CD4-positive, alpha-beta T cell treated with Interleukin-10 for 1 hour (primary cell): Measurements from ENCODE around the gene ACOT9.
"Not testable (repeated sequence)": the region's sequence is repeated elsewhere in the genome, so short reads cannot be mapped to it uniquely, and the experiment has no call there.

Experiments
- DNase-seq: peaks from one replicate; pipeline ENCODE4 v3.0.0-alpha.2; 2020

ACOT9 gene

GRCh38 chrX:23676486-23676885, 66.6 kb downstream of the ACOT9 start:
- DNase-seq, result not testable (repeated sequence)

GRCh38 chrX:23673108-23673507, 70.0 kb downstream of the ACOT9 start:
- no peak for DNase-seq

GRCh38 chrX:23670528-23670927, 72.5 kb downstream of the ACOT9 start:
- no peak for DNase-seq

- no peak for DNase-seq
Observed at GRCh38 chrX:23668335-23668734, 74.7 kb downstream of the ACOT9 start.

- DNase-seq, result peak; percentile 74
Observed at GRCh38 chrX:23667239-23668177, 75.6 kb downstream of the ACOT9 start, which contains the start of gene PRDX4. Gene PRDX4, plus strand, starts transcription at chrX:23667493. Its CDS starts 78 bp downstream, at chrX:23667571.

GRCh38 chrX:23666282-23666681, 76.8 kb downstream of the ACOT9 start:
- DNase-seq, result no peak

- no peak for DNase-seq
Observed at GRCh38 chrX:23664496-23664895, 78.6 kb downstream of the ACOT9 start.

- DNase-seq, result no peak
Observed at GRCh38 chrX:23662853-23663252, 80.2 kb downstream of the ACOT9 start.

- DNase-seq, result peak; percentile 48
Observed at GRCh38 chrX:23662187-23662586, 80.9 kb downstream of the ACOT9 start.

GRCh38 chrX:23661671-23662070, 81.4 kb downstream of the ACOT9 start:
- DNase-seq, result no peak

GRCh38 chrX:23660766-23661132, 82.3 kb downstream of the ACOT9 start:
- no peak for DNase-seq

GRCh38 chrX:23660083-23660765, 82.9 kb downstream of the ACOT9 start:
- not testable (repeated sequence) for DNase-seq

GRCh38 chrX:23659339-23659738, 83.7 kb downstream of the ACOT9 start:
- no peak for DNase-seq

GRCh38 chrX:23656684-23657083, 86.4 kb downstream of the ACOT9 start:
- no peak for DNase-seq

GRCh38 chrX:23656091-23656490, 87.0 kb downstream of the ACOT9 start:
- DNase-seq, result no peak
